K562 (cell line): ENCODE measurements around the gene ITGA6. TPM values are rescaled to one million over a fixed set of nuclear protein-coding genes. Genes with fewer than 3 reads are reported as not detected.

Experiments used
- ATAC-seq: fragments of 200-7000 bp; cut with Tn5 transposase; 3 replicates; pipeline ENCODE4 v1.9.1; 2020; ENCODE audit warnings: moderate library complexity
- BruUV-seq: library from RNA; stranded (reverse); fragments of 400-500 nt; replicated peaks from 2 replicates; lab custom pipeline; 2021; lab: Mats Ljungman, UMichigan
- CTCF ChIA-PET: fragments of 300-600 bp; formaldehyde crosslinking; extraction: SDS; loops from one replicate; lab custom pipeline; 2021; ENCODE audit warnings: low intra/inter-chr PET ratio; lab: Yijun Ruan, JAX
- POLR2A ChIA-PET: fragments of 300-600, 350-650 bp; sonication (Branson Sonifier 250); formaldehyde crosslinking; extraction: SDS; loops from one replicate; lab custom pipeline; 2021; ENCODE audit warnings: antibody characterized with exemption, inconsistent platforms; lab: Yijun Ruan, JAX
- DNase-seq, 4 experiments: peaks; one replicate each; pipeline versions ENCODE4 v3.0.0 to v3.0.0-alpha.2; 2011 to 2018; ENCODE audit warnings: low spot score in 3 of 4, mixed read lengths in 3 of 4; ENCODE audit errors: extremely low read depth in 1 of 4
- FAIRE-seq: peaks from 2 replicates; lab custom pipeline; 2011; peaks lifted over from hg19 to GRCh38; lab: Jason Lieb, UNC
- H2AFZ ChIP-seq: 2 replicates; pipeline ENCODE4 v1.6.0; 2011; ENCODE audit warnings: low read depth, low read length, control low read depth, inconsistent platforms
- H3K27ac ChIP-seq: fragments of 200-600 bp; 3 replicates; pipeline ENCODE4 v1.8.0; 2011; ENCODE audit warnings: low read depth, mild to moderate bottlenecking, control low read depth, inconsistent platforms, low read length, moderate library complexity, mixed read lengths; ENCODE audit errors: extremely low read depth
- H3K27me3 ChIP-seq, 2 experiments: fragments of 300-600 bp in 1 of 2; 2 replicates in 1 of 2; 3 replicates in 1 of 2; pipeline versions ENCODE4 v1.6.0 to v1.8.0; 2011; ENCODE audit warnings: inconsistent platforms in 2 of 2, low read length in 2 of 2, mild to moderate bottlenecking in 1 of 2, mixed read lengths in 1 of 2, moderate library complexity in 1 of 2; ENCODE audit not compliant: control insufficient read depth in 2 of 2, insufficient read depth in 2 of 2
- H3K36me3 ChIP-seq: fragments of 300-600 bp; 3 replicates; pipeline ENCODE4 v1.8.0; 2011; ENCODE audit warnings: mild to moderate bottlenecking, low read length, inconsistent platforms; ENCODE audit not compliant: control insufficient read depth, insufficient read depth
- H3K4me1 ChIP-seq, 2 experiments: fragments of 200-600 bp in 1 of 2; replicated peaks in 1 of 2; 2 replicates in 1 of 2; 3 replicates in 1 of 2; pipeline versions ENCODE4 v1.5.1 to v1.8.0; 2011; ENCODE audit warnings: inconsistent platforms in 2 of 2, low read length in 2 of 2, mild to moderate bottlenecking in 1 of 2, mixed read lengths in 1 of 2, moderate library complexity in 1 of 2; ENCODE audit not compliant: control insufficient read depth in 2 of 2, insufficient read depth in 2 of 2
- H3K4me2 ChIP-seq: 2 replicates; pipeline ENCODE4 v1.6.1; 2011; ENCODE audit warnings: low read length, control low read depth, inconsistent platforms, mixed read lengths; ENCODE audit not compliant: insufficient read depth
- H3K4me3 ChIP-seq: fragments of 200-600 bp; sonication (generic), shearing (Covaris generic); 2 replicates; pipeline ENCODE4 v1.5.1; 2016; ENCODE audit warnings: control low read depth, inconsistent platforms
- H3K79me2 ChIP-seq: fragments of 200-600 bp; 3 replicates; pipeline ENCODE4 v1.8.0; 2011; ENCODE audit warnings: low read length, inconsistent platforms; ENCODE audit not compliant: control insufficient read depth, insufficient read depth
- H3K9ac ChIP-seq, 2 experiments: 2 replicates each; pipeline versions ENCODE4 v1.6.0 to v1.6.1; 2011; ENCODE audit warnings: low read depth in 2 of 2, low read length in 2 of 2, control low read depth in 1 of 2, inconsistent platforms in 1 of 2, mild to moderate bottlenecking in 1 of 2, mixed read lengths in 1 of 2; ENCODE audit not compliant: insufficient read depth in 1 of 2
- H3K9me1 ChIP-seq: one replicate; pipeline ENCODE4 v1.6.0; 2011; ENCODE audit warnings: inconsistent platforms, mild to moderate bottlenecking, low read length, moderate library complexity; ENCODE audit not compliant: control insufficient read depth, insufficient read depth
- H3K9me3 ChIP-seq: replicated peaks from 2 replicates; pipeline ENCODE4 v1.5.1; 2011; ENCODE audit warnings: low read depth, low read length, inconsistent platforms; ENCODE audit not compliant: control insufficient read depth, insufficient read depth
- H4K20me1 ChIP-seq: replicated peaks from 2 replicates; pipeline ENCODE4 v1.6.1; 2011; ENCODE audit warnings: low read length, inconsistent platforms, mixed read lengths; ENCODE audit not compliant: control insufficient read depth, insufficient read depth
- CEBPG ChIP-seq, 3 experiments: fragments of 200-800 bp in 1 of 3; sonication (Bioruptor generic) in 1 of 3; sonication (generic) in 1 of 3; formaldehyde crosslinking in 1 of 3; IDR thresholded peaks in 2 of 3; conservative IDR thresholded peaks in 1 of 3; 2 replicates each; pipeline versions ENCODE4 v1.6.1 to v1.8.0; 2016 to 2022; ENCODE audit warnings: missing compliant biosample characterization in 2 of 3, missing genetic modification characterization in 2 of 3, mild to moderate bottlenecking in 1 of 3, missing genetic modification reagents in 1 of 3
- GABPA ChIP-seq: fragments of 200-800 bp; sonication (Bioruptor generic); conservative IDR thresholded peaks from 2 replicates; pipeline ENCODE4 v1.6.1; 2016; ENCODE audit warnings: low read depth, missing genetic modification characterization, missing compliant biosample characterization
- GTF2A2 ChIP-seq: IDR thresholded peaks from 2 replicates; pipeline ENCODE4 v1.6.1; 2016; ENCODE audit warnings: mild to moderate bottlenecking, missing genetic modification characterization, missing compliant biosample characterization
- HCFC1 ChIP-seq: IDR thresholded peaks from 2 replicates; pipeline ENCODE4 v1.6.1; 2012; ENCODE audit warnings: low read depth, low read length, improper control_type of control experiment
- HES1 ChIP-seq: fragments of 450-650 bp; IDR thresholded peaks from 2 replicates; pipeline ENCODE4 v1.6.1; 2016; ENCODE audit warnings: low read depth, mild to moderate bottlenecking, moderate library complexity
- NFATC3 ChIP-seq: fragments of 450-650 bp; IDR thresholded peaks from 2 replicates; pipeline ENCODE4 v1.6.1; 2017; ENCODE audit warnings: mild to moderate bottlenecking
- SNRNP70 ChIP-seq: fragments of 200-400 bp; formaldehyde crosslinking; optimal IDR thresholded peaks from 2 replicates; pipeline ENCODE3; 2017; ENCODE audit warnings: low read depth, low read length
- TRIM28 ChIP-seq: fragments of 450-650 bp; IDR thresholded peaks from 2 replicates; pipeline ENCODE4 v1.6.1; 2017
- U2AF1 ChIP-seq: fragments of 200-400 bp; formaldehyde crosslinking; optimal IDR thresholded peaks from 2 replicates; pipeline ENCODE3; 2017; ENCODE audit warnings: mild to moderate bottlenecking, low read depth, low read length, moderate library complexity
- ZNF263 ChIP-seq: sonication (generic); formaldehyde crosslinking; IDR thresholded peaks from 2 replicates; pipeline ENCODE4 v1.8.0; 2022; ENCODE audit warnings: mild to moderate bottlenecking, missing genetic modification reagents, borderline replicate concordance
- ZNF436 ChIP-seq: fragments of 250-450, 450-650 bp; sonication (Bioruptor Pico); formaldehyde crosslinking; IDR thresholded peaks from 2 replicates; pipeline ENCODE4 v1.7.0; 2020; ENCODE audit warnings: mild to moderate bottlenecking
- WGBS: fragments of 100-300 bp; shearing (Covaris generic); methylation state at CpG from one replicate; pipeline ENCODE4 v1.1.6; 2016; ENCODE audit warnings: low coverage, mixed read lengths; ENCODE audit not compliant: insufficient coverage; ENCODE audit errors: missing lambda C conversion rate; 5-methylcytosine and 5-hydroxymethylcytosine counted together
- in situ Hi-C: fragments of 300-500 bp; cut with MboI; formaldehyde crosslinking; loops from 4 replicates; pipeline ENCODE4 v1.15.0; 2018; ENCODE audit warnings: inconsistent platforms, mixed read lengths
- intact Hi-C: fragments of 100-400 bp; cut with micrococcal nuclease; formaldehyde crosslinking; loops from 2 replicates; pipeline ENCODE4 v1.14.2; 2022
- polyA plus RNA-seq, 8 experiments: library from polyadenylated mRNA; depleted of rRNA in 4 of 8; stranded (reverse) in 5 of 8; unstranded in 3 of 8; fragments of >200 nt; fragmentation: Nextera tagmentation in 2 of 8; fragmentation: Illumina TruSeq in 1 of 8; extraction: Ambion mirVana in 2 of 8; extraction: Trizol in 1 of 8; gene quantifications; 2 replicates each; pipeline versions ENCODE4 v1.2.1 to v1.2.3, GENCODE V29; 2011 to 2014; ENCODE audit warnings: inconsistent platforms in 1 of 8, missing spikeins in 1 of 8
- total RNA-seq, 7 experiments: library from RNA; depleted of rRNA in 6 of 7; stranded (reverse); fragments of >200 nt in 6 of 7; fragmentation: Illumina TruSeq in 2 of 7; extraction: Trizol in 2 of 7; gene quantifications; 2 replicates each; pipeline versions ENCODE4 v1.2.1 to v1.2.3, GENCODE V29; 2011 to 2021; ENCODE audit warnings: low replicate concordance in 1 of 7

Gene ITGA6
- total and polyA plus RNA-seq, 9 of the 15 experiments (the other 6 are each of a cell fraction or from before 2014, with no cell fraction given): 0.01 to 0.29 (median 0.05) TPM; not detected in 5

- ChIA-PET POLR2A (interaction anchor here (1.4 kb wide), 1 partner anchor 12 kb away, joined by 4 read pairs; no protein-coding TSS in a partner anchor), CTCF (interaction anchor here (1.0 kb wide), 1 partner anchor 12 kb away, joined by 4 read pairs; no protein-coding TSS in a partner anchor)
- no peak for ATAC-seq
- Histone ChIP-seq H3K36me3 (no peaks in the 10 kb centered on the region), H3K4me2 (no peak overlapping the region), H4K20me1 (no peaks in the 10 kb centered on the region), H3K4me3 (no peak overlapping the region), H3K9me1 (no peaks in the 10 kb centered on the region), H3K27ac (no peak overlapping the region), H3K79me2 (no peaks in the 10 kb centered on the region), H3K9ac (no peak overlapping the region), H3K4me1 (no peaks in the 10 kb centered on the region), H2AFZ (no peak overlapping the region), H3K9me3 (no peaks in the 10 kb centered on the region), H3K27me3 (peaks cover 10 to 19% of the 10 kb centered on the region in 2 experiments; a peak in 4 of 5 replicates)
- intact Hi-C loops (no loop called here), in situ Hi-C loops (no loop called here)
- FAIRE-seq: no peak
- TF ChIP-seq TRIM28 (no peak), NFATC3 (no peak), HCFC1 (no peak), ZNF263 (CRISPR knock-in tag) (no peak)
- DNase-seq: no peak
- WGBS: 0% methylated on average over 2 of the region's 2 CpGs
- no TSS peak for BruUV-seq
Measured at GRCh38 chr2:172439509-172439860, 12.1 kb downstream of the ITGA6 start.

GRCh38 chr2:172439911-172440310 lies 12.5 kb downstream of the ITGA6 start:
- no peak for ATAC-seq
- POLR2A ChIA-PET: interaction anchor here (1.4 kb wide), 1 partner anchor 11 kb away, joined by 4 read pairs; no protein-coding TSS in a partner anchor
- Histone ChIP-seq H3K4me3 (no peak overlapping the region), H3K4me2 (no peak overlapping the region), H3K9ac (no peak overlapping the region), H4K20me1 (no peaks in the 10 kb centered on the region), H3K36me3 (no peaks in the 10 kb centered on the region), H3K4me1 (no peaks in the 10 kb centered on the region), H3K9me1 (no peaks in the 10 kb centered on the region), H3K27ac (no peak overlapping the region), H3K79me2 (no peaks in the 10 kb centered on the region), H2AFZ (no peak overlapping the region), H3K9me3 (no peaks in the 10 kb centered on the region), H3K27me3 (peaks cover 9 to 23% of the 10 kb centered on the region in 2 experiments; a peak in 4 of 5 replicates)
- WGBS: 0% methylated on average over 1 of the region's 1 CpG
- CTCF ChIA-PET: interaction anchor here (1.0 kb wide), 1 partner anchor 12 kb away, joined by 4 read pairs; no protein-coding TSS in a partner anchor
- no peak for DNase-seq
- intact Hi-C loops (no loop called here), in situ Hi-C loops (no loop called here)
- FAIRE-seq: no peak
- BruUV-seq: no TSS peak
- TF ChIP-seq HES1 (no peak), ZNF436 (CRISPR knock-in tag) (no peak), GTF2A2 (tag) (no peak), GABPA (tag) (no peak), U2AF1 (no peak), SNRNP70 (no peak), CEBPG (CRISPR knock-in tag; IDR thresholded peaks at IDR 0.05) (no peak), CEBPG (tag; conservative IDR thresholded peaks at IDR 0.05 in 1 of 2, IDR thresholded peaks at IDR 0.05 in 1 of 2) (no peak)
